Lower lobe of right lung (tissue), 2 donors: ENCODE data around the gene TRIM2. TPM values are rescaled to one million over a fixed set of nuclear protein-coding genes. Genes with fewer than 3 reads are reported as not detected.

ENCODE experiments used
- ATAC-seq, 2 donors: fragments of 200-7000 bp; cut with Tn5 transposase; one replicate each; pipeline ENCODE4 v1.9.1; 2020 to 2022; ENCODE audit warnings: mild to moderate bottlenecking in 2 of 2, moderate library complexity in 2 of 2
- DNase-seq: peaks from one replicate; pipeline ENCODE4 v3.0.0-alpha.2; 2020
- H3K27ac ChIP-seq: fragments of 200-600 bp; one replicate; pipeline ENCODE4 v1.8.0; 2022
- H3K27me3 ChIP-seq: fragments of 200-600 bp; one replicate; pipeline ENCODE4 v1.8.0; 2022; ENCODE audit warnings: low read depth
- H3K36me3 ChIP-seq: fragments of 200-600 bp; one replicate; pipeline ENCODE4 v1.8.0; 2022; ENCODE audit warnings: mild to moderate bottlenecking
- H3K4me1 ChIP-seq: fragments of 200-600 bp; one replicate; pipeline ENCODE4 v1.8.0; 2022
- H3K4me3 ChIP-seq: fragments of 200-600 bp; one replicate; pipeline ENCODE4 v1.8.0; 2022; ENCODE audit warnings: mild to moderate bottlenecking
- H3K9me3 ChIP-seq: fragments of 200-600 bp; one replicate; pipeline ENCODE4 v1.8.0; 2022
- CTCF ChIP-seq: fragments of 200-600 bp; IDR thresholded peaks from one replicate; pipeline ENCODE4 v1.8.0; 2022; ENCODE audit warnings: antibody characterized with exemption, mild to moderate bottlenecking
- intact Hi-C: fragments of 100-400 bp; cut with DNase I; formaldehyde crosslinking; loops from one replicate; pipeline ENCODE4 v1.11.0; 2022
- total RNA-seq: library from RNA; stranded (reverse); fragmentation: NEBNext Ultra II Directional; extraction: Animal tissue kit (Norgen Biotek cat#: 25700); gene quantifications from one replicate; pipeline ENCODE4 v1.2.1, GENCODE V29; 2021
- donor health status: DM: no; HTN: yes; CAD: no; lungs with severe emphysema.

Gene TRIM2
- total RNA-seq, 1 donor from 2014 or later: 32.6 TPM

- Histone ChIP-seq H3K4me1 (peaks cover 10% of the 10 kb centered on the region), H3K9me3 (no peaks in the 10 kb centered on the region), H3K4me3 (no peak overlapping the region), H3K27ac (no peak overlapping the region), H3K27me3 (no peaks in the 10 kb centered on the region), H3K36me3 (no peaks in the 10 kb centered on the region)
- DNase-seq (no peak), ATAC-seq (no peak)
- intact Hi-C loops: no loop called here
- TF ChIP-seq CTCF: no peak
Observed at GRCh38 chr4:153243468-153243867, 39.2 kb downstream of the TRIM2 start.

- Histone ChIP-seq H3K27me3 (no peaks in the 10 kb centered on the region), H3K4me1 (peaks cover 14% of the 10 kb centered on the region), H3K27ac (no peak overlapping the region), H3K9me3 (no peaks in the 10 kb centered on the region), H3K4me3 (no peak overlapping the region), H3K36me3 (no peaks in the 10 kb centered on the region)
- TF ChIP-seq CTCF: no peak
- intact Hi-C loops: no loop called here
- DNase-seq: no peak
- no peak for ATAC-seq
Observed at GRCh38 chr4:153244969-153245368, 40.7 kb downstream of the TRIM2 start.

GRCh38 chr4:153245775-153246174, 41.5 kb downstream of the TRIM2 start:
- Histone ChIP-seq H3K9me3 (no peaks in the 10 kb centered on the region), H3K27ac (no peak overlapping the region), H3K36me3 (no peaks in the 10 kb centered on the region), H3K4me3 (no peak overlapping the region), H3K27me3 (no peaks in the 10 kb centered on the region), H3K4me1 (peaks cover 14% of the 10 kb centered on the region)
- DNase-seq: no peak
- TF ChIP-seq CTCF: no peak
- ATAC-seq: no peak
- intact Hi-C loops: no loop called here

- TF ChIP-seq CTCF: no peak
- Histone ChIP-seq H3K27ac (no peak overlapping the region), H3K4me3 (no peak overlapping the region), H3K4me1 (peaks cover 14% of the 10 kb centered on the region), H3K27me3 (no peaks in the 10 kb centered on the region), H3K36me3 (no peaks in the 10 kb centered on the region), H3K9me3 (no peaks in the 10 kb centered on the region)
- DNase-seq: no peak
- intact Hi-C loops: no loop called here
- no peak for ATAC-seq
Observed at GRCh38 chr4:153246446-153247115, 42.3 kb downstream of the TRIM2 start.

- Histone ChIP-seq H3K4me1 (peaks cover 14% of the 10 kb centered on the region), H3K27ac (no peak overlapping the region)
Observed at GRCh38 chr4:153247116-153247490, 42.9 kb downstream of the TRIM2 start.

More at GRCh38 chr4:153247116-153247490, 42.9 kb downstream of the TRIM2 start:
- H3K4me3 ChIP-seq: no peak overlapping the region
- intact Hi-C loops: no loop called here
- no peaks in the 10 kb centered on the region for H3K36me3 ChIP-seq
- no peak for DNase-seq
- ATAC-seq: no peak
- H3K9me3 ChIP-seq: no peaks in the 10 kb centered on the region
- TF ChIP-seq CTCF: no peak
- H3K27me3 ChIP-seq: no peaks in the 10 kb centered on the region
